WTC11 (cell line): ENCODE results near the gene ZNF626. TPM values are rescaled to one million over a fixed set of nuclear protein-coding genes. Genes with fewer than 3 reads are reported as not detected.

ENCODE experiments used
- ATAC-seq: fragments of 200-7000 bp; cut with Tn5 transposase; 2 replicates; pipeline ENCODE4 v1.10.0; 2021; ENCODE audit warnings: mild to moderate bottlenecking, moderate library complexity
- CTCF ChIA-PET: fragments of 300-600 bp; sonication (Branson Sonifier 250); formaldehyde crosslinking; loops from one replicate; lab custom pipeline; 2021; ENCODE audit warnings: antibody characterized with exemption; lab: Charles Lee
- POLR2A ChIA-PET: fragments of 350-600 bp; sonication (Branson Sonifier 250); formaldehyde crosslinking; loops from one replicate; lab custom pipeline; 2021; ENCODE audit warnings: antibody characterized with exemption; lab: Charles Lee
- DNase-seq: peaks from one replicate; pipeline ENCODE4 v3.0.0; 2021; ENCODE audit warnings: low spot score
- H3K27ac Mint-ChIP-seq: 2 replicates; pipeline ENCODE4 v1.8.0; 2021; ENCODE audit warnings: mixed read lengths
- H3K27me3 Mint-ChIP-seq: 2 replicates; pipeline ENCODE4 v1.8.0; 2021; ENCODE audit warnings: low read depth, mild to moderate bottlenecking, moderate library complexity, mixed read lengths
- H3K36me3 Mint-ChIP-seq: 2 replicates; pipeline ENCODE4 v1.8.0; 2021; ENCODE audit warnings: mixed read lengths
- H3K4me1 Mint-ChIP-seq: 2 replicates; pipeline ENCODE4 v1.8.0; 2022; ENCODE audit warnings: mixed read lengths
- H3K4me3 Mint-ChIP-seq: 2 replicates; pipeline ENCODE4 v1.8.0; 2021; ENCODE audit warnings: mild to moderate bottlenecking, moderate library complexity, mixed read lengths
- H3K9me3 Mint-ChIP-seq: 2 replicates; pipeline ENCODE4 v1.8.0; 2021; ENCODE audit warnings: mixed read lengths
- ATF3 ChIP-seq: sonication (generic); formaldehyde crosslinking; conservative IDR thresholded peaks from 2 replicates; pipeline ENCODE4 v1.8.1; 2022; ENCODE audit warnings: mild to moderate bottlenecking, missing genetic modification reagents
- CREB1 ChIP-seq: sonication (generic); formaldehyde crosslinking; IDR thresholded peaks from 2 replicates; pipeline ENCODE4 v1.8.0; 2023; ENCODE audit warnings: mild to moderate bottlenecking, missing genetic modification reagents
- FOXJ3 ChIP-seq: sonication (generic); formaldehyde crosslinking; IDR thresholded peaks from 2 replicates; pipeline ENCODE4 v1.9.0; 2021; ENCODE audit warnings: missing genetic modification reagents, mild to moderate bottlenecking, borderline replicate concordance
- FOXP1 ChIP-seq: sonication (generic); formaldehyde crosslinking; IDR thresholded peaks from 2 replicates; pipeline ENCODE4 v1.8.0; 2022; ENCODE audit warnings: missing genetic modification reagents, mild to moderate bottlenecking, moderate library complexity, borderline replicate concordance
- GTF2I ChIP-seq: fragments of 250-450 bp; sonication (Bioruptor Pico); conservative IDR thresholded peaks from 2 replicates; pipeline ENCODE4 v1.4.0; 2021; ENCODE audit warnings: mild to moderate bottlenecking
- HMGA2 ChIP-seq: fragments of 250-450 bp; sonication (Bioruptor Pico); IDR thresholded peaks from 2 replicates; pipeline ENCODE4 v1.4.0; 2021; ENCODE audit warnings: mild to moderate bottlenecking, moderate library complexity
- MXD4 ChIP-seq: fragments of 250-450 bp; sonication (Bioruptor Pico); IDR thresholded peaks from 2 replicates; pipeline ENCODE4 v1.8.0; 2021; ENCODE audit warnings: mild to moderate bottlenecking, moderate library complexity, borderline replicate concordance
- NFE2L1 ChIP-seq: sonication (generic); formaldehyde crosslinking; IDR thresholded peaks from 2 replicates; pipeline ENCODE4 v1.8.1; 2023; ENCODE audit warnings: missing genetic modification reagents
- NR2C2 ChIP-seq: sonication (generic); formaldehyde crosslinking; IDR thresholded peaks from 2 replicates; pipeline ENCODE4 v1.8.0; 2022; ENCODE audit warnings: mild to moderate bottlenecking, missing genetic modification reagents
- RELA ChIP-seq: sonication (generic); formaldehyde crosslinking; IDR thresholded peaks from 2 replicates; pipeline ENCODE4 v1.8.1; 2022; ENCODE audit warnings: missing genetic modification reagents, mild to moderate bottlenecking, borderline replicate concordance
- RORB ChIP-seq: fragments of 250-450 bp; sonication (Bioruptor Pico); IDR thresholded peaks from 2 replicates; pipeline ENCODE4 v1.9.0; 2021; ENCODE audit warnings: mild to moderate bottlenecking
- SOX15 ChIP-seq: fragments of 250-450 bp; sonication (Bioruptor Pico); IDR thresholded peaks from 2 replicates; pipeline ENCODE4 v1.9.0; 2021; ENCODE audit warnings: mild to moderate bottlenecking
- ZMAT4 ChIP-seq: fragments of 250-450 bp; sonication (Bioruptor Pico); IDR thresholded peaks from 2 replicates; pipeline ENCODE4 v1.9.0; 2021; ENCODE audit warnings: mild to moderate bottlenecking
- ZNF138 ChIP-seq: sonication (generic); formaldehyde crosslinking; conservative IDR thresholded peaks from 2 replicates; pipeline ENCODE4 v1.8.1; 2022; ENCODE audit warnings: mild to moderate bottlenecking, moderate library complexity, missing genetic modification reagents
- ZNF425 ChIP-seq: fragments of 250-450 bp; sonication (Bioruptor Pico); conservative IDR thresholded peaks from 2 replicates; pipeline ENCODE4 v1.9.0; 2021; ENCODE audit warnings: mild to moderate bottlenecking
- total RNA-seq: library from RNA; stranded (reverse); gene quantifications from 3 replicates; pipeline ENCODE4 v1.2.3, GENCODE V29; 2021
- TF ChIP-seq, protein P1 (sequence below): sonication (generic); formaldehyde crosslinking; IDR thresholded peaks from 2 replicates; pipeline ENCODE4 v1.8.0; 2022; ENCODE audit warnings: missing genetic modification reagents
- TF ChIP-seq, protein P2 (sequence below): fragments of 250-450 bp; sonication (Bioruptor Pico); IDR thresholded peaks from 2 replicates; pipeline ENCODE4 v1.9.0; 2021; ENCODE audit warnings: moderate library complexity, mild to moderate bottlenecking, inconsistent platforms, borderline replicate concordance
- TF ChIP-seq, protein P3 (sequence below): sonication (generic); formaldehyde crosslinking; IDR thresholded peaks from 2 replicates; pipeline ENCODE4 v1.8.0; 2023; ENCODE audit warnings: mild to moderate bottlenecking, missing genetic modification reagents
- TF ChIP-seq, protein P4 (sequence below): sonication (generic); formaldehyde crosslinking; IDR thresholded peaks from 2 replicates; pipeline ENCODE4 v1.8.0; 2022; ENCODE audit warnings: mild to moderate bottlenecking, missing genetic modification reagents

ZNF626 gene
- total RNA-seq, 1 experiment from 2014 or later, result 24.4 TPM

- TF ChIP-seq, protein P1, sequence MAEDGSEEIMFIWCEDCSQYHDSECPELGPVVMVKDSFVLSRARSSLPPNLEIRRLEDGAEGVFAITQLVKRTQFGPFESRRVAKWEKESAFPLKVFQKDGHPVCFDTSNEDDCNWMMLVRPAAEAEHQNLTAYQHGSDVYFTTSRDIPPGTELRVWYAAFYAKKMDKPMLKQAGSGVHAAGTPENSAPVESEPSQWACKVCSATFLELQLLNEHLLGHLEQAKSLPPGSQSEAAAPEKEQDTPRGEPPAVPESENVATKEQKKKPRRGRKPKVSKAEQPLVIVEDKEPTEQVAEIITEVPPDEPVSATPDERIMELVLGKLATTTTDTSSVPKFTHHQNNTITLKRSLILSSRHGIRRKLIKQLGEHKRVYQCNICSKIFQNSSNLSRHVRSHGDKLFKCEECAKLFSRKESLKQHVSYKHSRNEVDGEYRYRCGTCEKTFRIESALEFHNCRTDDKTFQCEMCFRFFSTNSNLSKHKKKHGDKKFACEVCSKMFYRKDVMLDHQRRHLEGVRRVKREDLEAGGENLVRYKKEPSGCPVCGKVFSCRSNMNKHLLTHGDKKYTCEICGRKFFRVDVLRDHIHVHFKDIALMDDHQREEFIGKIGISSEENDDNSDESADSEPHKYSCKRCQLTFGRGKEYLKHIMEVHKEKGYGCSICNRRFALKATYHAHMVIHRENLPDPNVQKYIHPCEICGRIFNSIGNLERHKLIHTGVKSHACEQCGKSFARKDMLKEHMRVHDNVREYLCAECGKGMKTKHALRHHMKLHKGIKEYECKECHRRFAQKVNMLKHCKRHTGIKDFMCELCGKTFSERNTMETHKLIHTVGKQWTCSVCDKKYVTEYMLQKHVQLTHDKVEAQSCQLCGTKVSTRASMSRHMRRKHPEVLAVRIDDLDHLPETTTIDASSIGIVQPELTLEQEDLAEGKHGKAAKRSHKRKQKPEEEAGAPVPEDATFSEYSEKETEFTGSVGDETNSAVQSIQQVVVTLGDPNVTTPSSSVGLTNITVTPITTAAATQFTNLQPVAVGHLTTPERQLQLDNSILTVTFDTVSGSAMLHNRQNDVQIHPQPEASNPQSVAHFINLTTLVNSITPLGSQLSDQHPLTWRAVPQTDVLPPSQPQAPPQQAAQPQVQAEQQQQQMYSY (CRISPR knock-in tag), result no peak
- TF ChIP-seq ATF3 (CRISPR knock-in tag) (no peak), FOXP1 (CRISPR knock-in tag) (no peak), ZMAT4 (CRISPR knock-in tag) (no peak), GTF2I (CRISPR knock-in tag) (no peak), MXD4 (CRISPR knock-in tag) (no peak), ZNF138 (CRISPR knock-in tag) (no peak), SOX15 (CRISPR knock-in tag) (no peak), CREB1 (CRISPR knock-in tag) (no peak), RORB (no peak)
- TF ChIP-seq, protein P2, sequence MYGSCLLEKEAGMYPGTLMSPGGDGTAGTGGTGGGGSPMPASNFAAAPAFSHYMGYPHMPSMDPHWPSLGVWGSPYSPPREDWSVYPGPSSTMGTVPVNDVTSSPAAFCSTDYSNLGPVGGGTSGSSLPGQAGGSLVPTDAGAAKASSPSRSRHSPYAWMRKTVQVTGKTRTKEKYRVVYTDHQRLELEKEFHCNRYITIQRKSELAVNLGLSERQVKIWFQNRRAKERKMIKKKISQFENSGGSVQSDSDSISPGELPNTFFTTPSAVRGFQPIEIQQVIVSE, result no peak
- TF ChIP-seq, protein P3, sequence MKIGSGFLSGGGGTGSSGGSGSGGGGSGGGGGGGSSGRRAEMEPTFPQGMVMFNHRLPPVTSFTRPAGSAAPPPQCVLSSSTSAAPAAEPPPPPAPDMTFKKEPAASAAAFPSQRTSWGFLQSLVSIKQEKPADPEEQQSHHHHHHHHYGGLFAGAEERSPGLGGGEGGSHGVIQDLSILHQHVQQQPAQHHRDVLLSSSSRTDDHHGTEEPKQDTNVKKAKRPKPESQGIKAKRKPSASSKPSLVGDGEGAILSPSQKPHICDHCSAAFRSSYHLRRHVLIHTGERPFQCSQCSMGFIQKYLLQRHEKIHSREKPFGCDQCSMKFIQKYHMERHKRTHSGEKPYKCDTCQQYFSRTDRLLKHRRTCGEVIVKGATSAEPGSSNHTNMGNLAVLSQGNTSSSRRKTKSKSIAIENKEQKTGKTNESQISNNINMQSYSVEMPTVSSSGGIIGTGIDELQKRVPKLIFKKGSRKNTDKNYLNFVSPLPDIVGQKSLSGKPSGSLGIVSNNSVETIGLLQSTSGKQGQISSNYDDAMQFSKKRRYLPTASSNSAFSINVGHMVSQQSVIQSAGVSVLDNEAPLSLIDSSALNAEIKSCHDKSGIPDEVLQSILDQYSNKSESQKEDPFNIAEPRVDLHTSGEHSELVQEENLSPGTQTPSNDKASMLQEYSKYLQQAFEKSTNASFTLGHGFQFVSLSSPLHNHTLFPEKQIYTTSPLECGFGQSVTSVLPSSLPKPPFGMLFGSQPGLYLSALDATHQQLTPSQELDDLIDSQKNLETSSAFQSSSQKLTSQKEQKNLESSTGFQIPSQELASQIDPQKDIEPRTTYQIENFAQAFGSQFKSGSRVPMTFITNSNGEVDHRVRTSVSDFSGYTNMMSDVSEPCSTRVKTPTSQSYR (CRISPR knock-in tag), result no peak
Observed at GRCh38 chr19:20611866-20612265, 49.5 kb downstream of the ZNF626 start (continued).

DNA sequence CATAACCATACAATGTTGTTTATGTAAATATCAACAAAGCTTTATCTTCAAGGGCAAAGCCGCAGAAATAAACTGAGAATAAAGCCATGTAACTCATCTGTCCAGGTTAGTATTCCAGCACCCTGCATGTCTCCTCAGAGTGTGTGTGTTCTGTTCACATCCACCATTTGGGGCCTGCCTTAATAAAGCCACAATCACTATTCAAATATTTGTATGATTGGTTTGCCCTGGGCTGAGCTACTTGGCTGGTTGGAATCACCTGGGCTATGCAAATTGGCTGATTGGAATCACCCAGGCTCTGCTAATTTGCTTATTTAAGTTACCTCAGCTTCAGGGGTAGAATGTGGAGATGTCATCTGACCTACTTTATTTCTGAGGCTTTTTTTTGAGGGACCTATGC is 53.4 kb downstream of the ZNF626 start:
- no peak for DNase-seq
- H3K36me3 Mint-ChIP-seq, result no peaks in the 10 kb centered on the region
- H3K9me3 Mint-ChIP-seq, result peaks cover 19% of the 10 kb centered on the region
- TF ChIP-seq FOXJ3 (no peak), ZMAT4 (CRISPR knock-in tag) (no peak), RELA (CRISPR knock-in tag) (no peak), ZNF425 (CRISPR knock-in tag) (no peak), NR2C2 (CRISPR knock-in tag) (no peak), HMGA2 (CRISPR knock-in tag) (no peak), MXD4 (CRISPR knock-in tag) (no peak), NFE2L1 (CRISPR knock-in tag) (no peak)
- TF ChIP-seq, protein P4, sequence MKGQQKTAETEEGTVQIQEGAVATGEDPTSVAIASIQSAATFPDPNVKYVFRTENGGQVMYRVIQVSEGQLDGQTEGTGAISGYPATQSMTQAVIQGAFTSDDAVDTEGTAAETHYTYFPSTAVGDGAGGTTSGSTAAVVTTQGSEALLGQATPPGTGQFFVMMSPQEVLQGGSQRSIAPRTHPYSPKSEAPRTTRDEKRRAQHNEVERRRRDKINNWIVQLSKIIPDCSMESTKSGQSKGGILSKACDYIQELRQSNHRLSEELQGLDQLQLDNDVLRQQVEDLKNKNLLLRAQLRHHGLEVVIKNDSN (CRISPR knock-in tag), result no peak
- TF ChIP-seq, all 79 proteins: peak for 0
- H3K4me3 Mint-ChIP-seq, result no peak overlapping the region
- H3K27ac Mint-ChIP-seq, result no peak overlapping the region
- POLR2A ChIA-PET, result no interaction called here
- CTCF ChIA-PET, result no interaction called here
- no peaks in the 10 kb centered on the region for H3K4me1 Mint-ChIP-seq
- no peak for ATAC-seq
- H3K27me3 Mint-ChIP-seq, result no peaks in the 10 kb centered on the region
